Right lung (tissue), 5 donors: ENCODE results near the gene MAP3K5. TPM values are rescaled to one million over a fixed set of nuclear protein-coding genes. Genes with fewer than 3 reads are reported as not detected.
A peak's percentile ranks its signal among the peaks of the same experiment; 100 is the strongest.
"Not testable (repeated sequence)": the region's sequence is repeated elsewhere in the genome, so short reads cannot be mapped to it uniquely, and the experiment has no call there.

Experiments
- DNase-seq, 2 donors: peaks; one replicate each; pipeline ENCODE4 v3.0.0-alpha.2; 2013
- polyA plus RNA-seq, 5 donors: library from polyadenylated mRNA; unstranded; fragments of 120-200 nt; gene quantifications; one replicate each; pipeline versions ENCODE4 v1.2.1 to v1.2.3, GENCODE V29; 2013; ENCODE audit warnings: inconsistent platforms in 1 of 5, low replicate concordance in 1 of 5; ENCODE audit not compliant: insufficient read length in 5 of 5, insufficient read depth in 1 of 5

The MAP3K5 gene
- polyA plus RNA-seq, 5 donors: 6.0 to 7.4 (median 7.0) TPM

DNA sequence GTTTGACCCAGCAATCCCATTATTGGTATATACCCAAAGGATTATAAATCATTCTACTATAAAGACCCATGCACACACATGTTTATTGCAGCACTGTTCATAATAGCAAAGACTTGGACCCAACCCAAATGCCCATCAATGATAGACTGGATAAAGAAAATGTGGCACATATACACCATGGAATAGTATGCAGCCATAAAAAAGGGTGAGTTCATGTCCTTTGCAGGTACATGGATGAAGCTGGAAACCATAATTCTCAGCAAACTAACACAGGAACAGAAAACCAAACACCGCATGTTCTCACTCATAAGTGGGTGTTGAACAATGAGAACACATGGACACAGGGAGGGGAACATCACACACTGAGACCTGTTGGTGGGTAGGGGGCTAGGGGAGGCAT lies 104.4 kb downstream of the MAP3K5 start:
- DNase-seq: not testable (repeated sequence)

GRCh38 chr6:136685540-136686108 lies 106.7 kb downstream of the MAP3K5 start:
- no peak for DNase-seq

DNA sequence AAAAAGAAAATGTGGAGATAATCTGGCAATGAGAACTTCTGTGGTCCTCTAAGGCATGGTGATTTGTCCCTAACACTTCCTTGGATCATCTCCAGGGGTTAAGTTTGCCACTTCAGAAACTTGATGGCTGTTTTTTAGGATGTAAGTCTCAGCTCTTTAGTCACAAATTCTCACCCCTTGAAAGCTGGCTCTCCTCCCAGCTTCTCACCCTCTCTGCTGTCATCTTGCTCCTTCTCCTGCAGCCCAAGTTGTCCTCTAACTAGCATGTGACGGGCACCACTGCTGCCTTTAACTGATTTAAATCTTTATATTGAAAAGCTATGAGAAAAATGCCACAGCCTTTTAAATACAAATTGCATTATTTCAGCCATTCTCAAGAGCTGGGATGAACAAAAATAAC lies 107.8 kb downstream of the MAP3K5 start:
- no peak for DNase-seq

DNA sequence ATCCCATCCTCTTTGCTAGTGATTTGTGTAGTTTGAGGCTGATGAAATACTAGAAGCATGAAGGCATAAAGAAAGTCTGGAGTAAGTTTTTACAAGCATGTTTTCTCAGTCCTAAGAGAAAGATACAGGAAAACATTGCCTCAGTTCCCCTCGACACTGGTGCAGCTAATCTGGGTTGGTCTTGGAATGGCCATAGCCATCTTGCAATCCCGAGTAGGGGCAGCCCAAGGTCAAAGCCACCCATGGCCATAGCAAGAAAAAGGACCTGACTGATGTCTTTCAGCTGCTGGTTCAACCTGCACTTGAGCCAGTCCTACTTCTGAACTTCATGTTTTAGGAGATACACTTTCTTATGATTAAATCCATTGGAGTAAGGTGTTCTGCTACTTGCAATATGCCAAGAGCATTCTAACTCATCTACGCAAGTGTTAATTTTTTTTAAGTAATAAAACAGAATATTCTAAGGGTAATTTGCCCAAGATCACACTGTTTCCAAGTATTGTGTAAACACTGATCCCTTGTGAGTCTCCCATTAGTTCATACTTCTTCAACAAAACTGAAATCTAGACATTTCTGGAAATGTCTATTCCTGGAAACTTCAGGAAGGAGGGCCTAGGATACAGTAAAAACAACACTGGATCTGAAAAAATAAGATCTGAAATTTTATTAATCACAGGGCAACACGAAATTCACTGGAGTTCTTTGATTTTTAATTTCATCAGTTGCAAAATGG lies 108.9 kb downstream of the MAP3K5 start:
- DNase-seq: no peak

DNA sequence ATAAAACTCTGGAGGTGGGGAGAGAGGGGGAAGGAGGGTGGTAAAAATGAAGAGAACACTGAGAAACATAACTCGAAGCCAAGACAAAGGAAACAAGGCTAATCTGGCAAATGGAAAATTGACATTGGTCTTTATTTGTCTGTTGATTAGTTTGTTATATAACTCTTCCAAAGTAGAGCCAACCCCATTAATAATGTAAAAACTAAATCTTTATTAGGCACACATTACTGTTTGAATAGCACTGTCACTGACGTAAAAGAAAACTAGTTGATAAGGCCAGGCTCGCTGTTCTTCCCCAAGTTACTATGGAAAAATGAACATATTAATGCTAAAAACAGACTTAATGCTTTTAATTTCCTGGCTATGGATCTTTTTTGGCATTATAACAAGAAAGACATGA lies 110.0 kb downstream of the MAP3K5 start:
- DNase-seq: no peak

DNA sequence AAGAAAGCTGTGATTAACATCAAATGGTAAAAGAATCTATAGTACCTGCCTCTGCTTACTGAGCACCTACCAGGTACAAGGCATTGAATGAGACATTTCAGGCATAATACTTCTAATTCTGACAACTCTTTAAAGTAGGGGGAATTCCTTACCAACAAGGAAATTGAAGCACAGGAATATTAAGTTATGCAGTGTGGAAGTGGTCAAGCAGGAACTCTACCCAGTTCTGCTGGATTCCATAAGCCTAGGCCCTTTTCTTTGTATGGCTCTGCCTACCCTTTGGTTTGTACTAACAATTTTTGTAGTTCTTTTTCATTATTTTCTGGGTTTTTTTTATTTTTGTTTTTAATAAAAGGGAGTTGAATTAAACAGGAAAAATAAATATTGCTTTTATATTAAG lies 114.5 kb downstream of the MAP3K5 start:
- DNase-seq: peak; percentile 37 to 43

DNA sequence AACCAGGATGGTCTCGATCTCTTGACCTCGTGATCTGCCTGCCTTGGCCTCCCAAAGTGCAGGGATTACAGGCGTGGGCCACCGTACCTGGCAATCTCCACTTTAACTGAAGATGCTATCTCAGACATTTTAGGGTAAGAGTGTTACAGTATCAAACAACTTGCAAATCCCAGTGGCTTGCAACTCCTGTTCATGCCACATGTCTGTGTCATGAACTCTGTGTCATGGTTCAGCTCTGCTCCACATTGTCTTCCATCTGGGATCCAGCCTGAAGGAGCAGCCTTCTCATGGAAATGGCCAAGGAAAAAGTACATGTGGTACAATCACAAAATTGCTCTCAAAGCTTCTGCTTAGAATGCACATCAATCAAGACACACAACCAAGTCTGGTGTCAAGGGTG lies 114.9 kb downstream of the MAP3K5 start:
- no peak for DNase-seq

DNA sequence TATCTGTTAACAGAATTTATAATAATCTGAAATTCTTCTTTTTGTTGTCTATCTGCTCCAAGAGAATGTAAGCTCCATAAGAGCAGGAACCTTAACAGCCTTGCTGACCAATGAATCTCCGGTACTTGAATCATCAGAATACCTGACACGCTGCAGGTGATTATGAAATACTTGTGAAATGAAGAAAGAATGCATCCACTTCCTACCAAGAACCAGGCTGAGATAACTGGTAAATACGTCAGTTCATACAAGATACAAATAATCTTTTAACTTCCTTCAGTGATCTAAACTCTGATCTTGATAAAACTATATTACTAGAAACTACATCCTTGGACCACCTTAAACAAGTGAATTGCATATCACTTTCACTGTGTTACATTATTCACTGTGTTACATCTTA lies 116.2 kb downstream of the MAP3K5 start:
- DNase-seq: no peak

- no peak for DNase-seq
Observed at GRCh38 chr6:136673571-136673970, 118.7 kb downstream of the MAP3K5 start.

GRCh38 chr6:136672144-136672543 lies 120.1 kb downstream of the MAP3K5 start:
- no peak for DNase-seq

DNA sequence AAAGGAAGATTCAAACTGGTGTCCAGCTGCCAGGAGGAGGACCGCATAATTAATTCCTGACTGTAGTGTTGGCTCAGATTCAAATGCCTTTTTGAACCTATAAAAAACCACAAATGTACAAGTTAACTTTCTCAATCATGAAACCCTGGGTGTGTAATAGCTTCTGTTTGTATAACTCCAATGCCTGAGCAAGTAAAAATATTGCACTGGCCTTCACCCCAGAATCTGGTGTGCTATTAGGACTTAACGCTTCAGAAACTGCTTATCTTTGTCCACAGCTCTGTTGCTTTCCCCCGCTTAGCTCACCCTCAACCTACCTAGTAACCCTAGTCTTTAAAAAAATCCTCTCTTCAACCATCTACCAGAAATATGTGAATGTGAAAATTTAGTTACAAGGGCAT lies 123.0 kb downstream of the MAP3K5 start:
- DNase-seq: no peak

GRCh38 chr6:136668571-136668970 lies 123.7 kb downstream of the MAP3K5 start:
- no peak for DNase-seq

DNA sequence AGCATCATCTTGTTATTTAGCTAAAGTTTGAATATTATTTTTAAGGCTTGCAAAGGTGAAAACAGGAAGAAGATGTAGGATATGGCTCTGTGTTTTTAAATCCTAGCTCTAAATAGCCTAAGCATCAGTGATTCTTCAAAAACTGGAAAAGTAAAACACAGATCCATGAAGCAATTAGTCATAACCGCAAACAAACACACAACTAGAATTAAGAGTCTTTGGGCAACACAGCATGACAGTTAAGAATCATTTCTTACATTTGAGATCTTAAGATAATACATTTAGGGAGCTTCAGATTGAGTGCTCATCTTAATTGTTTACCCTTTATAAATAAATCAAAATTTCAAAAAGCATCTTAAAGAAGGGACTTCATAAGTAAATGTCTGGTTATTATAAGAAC lies 126.2 kb downstream of the MAP3K5 start:
- DNase-seq: no peak

GRCh38 chr6:136662347-136663237 lies 129.7 kb downstream of the MAP3K5 start:
- no peak for DNase-seq

DNA sequence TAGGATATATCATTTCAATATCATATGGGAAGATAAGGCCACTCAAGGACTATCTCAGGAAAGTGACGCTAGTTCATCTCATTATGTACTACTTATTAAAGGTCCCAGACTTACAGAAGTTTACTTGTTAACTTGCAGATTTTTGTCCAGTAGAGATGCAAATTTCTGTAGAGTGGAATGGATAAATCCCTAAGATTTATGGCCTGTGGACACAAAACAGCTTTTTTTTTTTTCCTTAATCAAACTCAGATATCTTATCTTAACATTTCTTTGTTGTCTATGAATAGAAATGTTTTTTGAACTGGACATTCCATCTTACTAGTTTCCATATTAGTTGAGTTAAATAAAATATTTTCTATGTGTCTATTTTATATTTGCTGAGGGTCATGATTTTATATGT lies 131.6 kb downstream of the MAP3K5 start:
- DNase-seq: no peak

GRCh38 chr6:136659991-136660499 lies 132.2 kb downstream of the MAP3K5 start:
- DNase-seq: no peak

DNA sequence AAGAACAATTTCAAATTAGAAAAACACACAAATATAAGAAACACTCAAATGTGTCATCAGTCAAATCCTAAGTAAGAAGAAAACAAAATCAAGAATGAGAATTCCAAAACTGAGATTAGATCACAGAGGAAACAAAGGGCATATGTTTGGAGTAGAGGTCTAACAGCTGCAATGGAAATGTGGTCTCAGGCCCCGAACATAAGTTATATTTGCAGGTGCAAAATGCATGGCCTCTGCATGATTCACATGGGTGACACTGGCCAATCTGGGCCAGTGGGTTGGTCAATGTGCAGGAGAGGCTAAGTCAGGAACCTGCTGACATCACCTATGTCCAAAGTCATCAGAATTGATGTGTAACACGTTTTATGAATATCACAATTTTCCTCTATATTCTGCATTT lies 133.6 kb downstream of the MAP3K5 start:
- no peak for DNase-seq

- DNase-seq: no peak
Observed at GRCh38 chr6:136657666-136658065, 134.6 kb downstream of the MAP3K5 start.

DNA sequence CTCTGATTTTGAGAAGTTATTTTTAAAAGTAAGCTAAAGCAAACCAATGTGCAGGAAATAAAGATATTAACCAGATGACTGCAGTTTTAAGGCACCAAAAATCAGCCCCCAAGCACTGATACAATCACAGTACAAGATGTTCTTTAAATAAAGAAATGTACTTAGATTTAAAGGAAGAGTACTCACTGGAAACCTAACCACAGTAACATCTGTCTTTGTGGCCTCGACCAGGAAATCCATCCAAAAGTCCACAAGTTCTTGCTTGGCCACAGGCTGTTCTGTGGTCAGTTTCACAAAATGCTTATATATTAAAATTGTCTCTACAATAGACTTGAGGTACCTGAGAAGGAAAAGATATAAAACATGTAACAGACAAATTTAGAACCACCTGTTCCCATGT lies 136.2 kb downstream of the MAP3K5 start:
- DNase-seq: no peak

DNA sequence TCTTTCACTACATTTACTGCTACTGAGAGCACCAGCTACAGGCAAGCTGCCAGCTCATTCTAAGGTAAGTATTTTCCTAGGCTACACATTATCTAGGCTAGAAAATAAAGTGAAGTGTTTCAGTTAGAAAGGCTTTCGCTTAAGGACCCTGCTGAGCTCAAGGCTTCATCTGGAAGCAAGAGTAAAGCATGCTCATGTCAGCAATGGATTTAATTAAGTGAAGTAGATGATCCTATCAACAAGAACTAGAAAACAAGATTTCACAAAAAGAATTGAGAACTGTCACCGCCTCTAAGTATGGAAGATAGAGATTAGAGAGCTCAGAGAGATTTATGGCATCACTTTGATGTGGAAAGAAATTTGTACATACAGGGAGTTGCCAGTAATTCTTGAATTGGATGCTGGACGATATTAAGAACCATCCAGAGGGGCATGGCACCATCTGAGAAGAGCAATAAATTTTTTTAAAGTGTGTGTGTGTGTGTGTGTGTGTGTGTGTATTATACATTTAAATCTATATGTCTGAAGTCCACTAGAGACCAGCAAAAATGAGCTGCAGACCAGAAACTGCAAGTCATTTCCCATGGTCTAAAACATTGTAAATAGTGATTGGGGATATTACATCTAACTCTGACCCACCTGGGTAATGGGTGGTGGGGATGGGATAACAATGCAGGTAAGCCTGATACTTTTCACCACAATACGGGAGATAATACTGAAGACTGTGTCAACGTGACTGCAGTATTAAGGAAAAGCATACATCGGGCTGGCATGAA lies 136.8 kb downstream of the MAP3K5 start:
- peak in 1 of 2 donors; percentile 32 for DNase-seq

DNA sequence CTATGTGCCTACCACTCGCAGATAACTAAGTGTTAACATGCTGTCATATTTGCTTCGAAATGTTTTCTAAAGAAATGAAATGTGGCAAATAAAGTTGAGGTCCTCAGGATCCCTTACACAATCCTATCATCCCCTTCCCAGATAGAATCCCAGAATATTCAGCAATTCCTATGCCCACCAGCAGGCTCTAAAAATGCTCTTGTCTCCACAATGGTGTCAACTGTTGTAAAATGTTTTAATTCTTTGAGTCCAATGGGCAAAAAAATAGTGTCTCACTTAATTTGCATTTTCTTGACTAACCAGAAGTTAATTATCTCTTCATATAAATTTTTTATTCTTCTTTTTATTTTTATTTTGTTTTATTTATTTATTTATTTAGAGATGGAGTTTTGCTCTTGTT lies 138.2 kb downstream of the MAP3K5 start:
- DNase-seq: no peak

DNA sequence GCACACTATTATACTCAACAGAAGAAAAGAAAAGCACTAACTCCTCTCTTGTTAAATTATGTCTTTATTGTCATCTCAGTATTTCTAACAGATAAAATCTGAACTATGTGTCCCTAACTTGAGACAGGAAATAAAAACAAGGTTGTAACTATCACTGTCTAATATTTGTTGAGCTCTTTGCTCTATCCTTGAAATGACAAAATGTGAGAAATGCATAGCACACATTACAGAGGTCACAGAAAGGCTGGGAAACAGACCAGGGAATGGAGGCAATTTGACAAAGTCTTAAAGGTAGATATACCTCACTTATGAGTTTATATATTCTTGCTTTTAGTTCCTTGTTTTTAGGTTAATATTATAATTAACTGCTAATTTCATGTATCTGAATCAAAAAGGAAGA lies 139.6 kb downstream of the MAP3K5 start:
- no peak for DNase-seq
